Brain microvascular endothelial cell (primary cell): ENCODE measurements around the gene ZNF490.

Source experiments
- DNase-seq: peaks from one replicate; pipeline ENCODE4 v3.0.0-alpha.2; 2020
- H3K27ac ChIP-seq: fragments of 250-450 bp; sonication (Bioruptor Pico); 2 replicates; pipeline ENCODE4 v1.5.1; 2020; ENCODE audit warnings: mild to moderate bottlenecking, moderate library complexity
- H3K27me3 ChIP-seq: fragments of 250-450 bp; sonication (Bioruptor Pico); replicated peaks from 2 replicates; pipeline ENCODE4 v1.5.1; 2020; ENCODE audit warnings: mild to moderate bottlenecking
- H3K36me3 ChIP-seq: fragments of 250-450 bp; sonication (Bioruptor Pico); replicated peaks from 2 replicates; pipeline ENCODE4 v1.5.1; 2020; ENCODE audit warnings: mild to moderate bottlenecking
- H3K4me3 ChIP-seq: 2 replicates; pipeline ENCODE4 v1.5.1; 2011; ENCODE audit warnings: low read depth, mild to moderate bottlenecking, control low read depth, low read length, moderate library complexity
- in situ Hi-C: cut with HindIII; loops from 2 replicates; pipeline ENCODE4 v1.10.0; 2017; ENCODE audit warnings: low sequenced_read_pairs, low pct_ligation_motif_present
- TF ChIP-seq, protein P1 (sequence below): IDR thresholded peaks from 2 replicates; pipeline ENCODE4 v1.5.1; 2011; ENCODE audit warnings: low read depth, mild to moderate bottlenecking, moderate library complexity, low read length, control low read depth, inconsistent platforms; ENCODE audit errors: missing control alignments

ZNF490 gene

GRCh38 chr19:12545267-12545666, 65.3 kb downstream of the ZNF490 start:
- Histone ChIP-seq H3K4me3 (no peak overlapping the region), H3K36me3 (peaks cover 4% of the 10 kb centered on the region), H3K27me3 (no peaks in the 10 kb centered on the region), H3K27ac (no peak overlapping the region)
- DNase-seq: no peak
- TF ChIP-seq, protein P1, sequence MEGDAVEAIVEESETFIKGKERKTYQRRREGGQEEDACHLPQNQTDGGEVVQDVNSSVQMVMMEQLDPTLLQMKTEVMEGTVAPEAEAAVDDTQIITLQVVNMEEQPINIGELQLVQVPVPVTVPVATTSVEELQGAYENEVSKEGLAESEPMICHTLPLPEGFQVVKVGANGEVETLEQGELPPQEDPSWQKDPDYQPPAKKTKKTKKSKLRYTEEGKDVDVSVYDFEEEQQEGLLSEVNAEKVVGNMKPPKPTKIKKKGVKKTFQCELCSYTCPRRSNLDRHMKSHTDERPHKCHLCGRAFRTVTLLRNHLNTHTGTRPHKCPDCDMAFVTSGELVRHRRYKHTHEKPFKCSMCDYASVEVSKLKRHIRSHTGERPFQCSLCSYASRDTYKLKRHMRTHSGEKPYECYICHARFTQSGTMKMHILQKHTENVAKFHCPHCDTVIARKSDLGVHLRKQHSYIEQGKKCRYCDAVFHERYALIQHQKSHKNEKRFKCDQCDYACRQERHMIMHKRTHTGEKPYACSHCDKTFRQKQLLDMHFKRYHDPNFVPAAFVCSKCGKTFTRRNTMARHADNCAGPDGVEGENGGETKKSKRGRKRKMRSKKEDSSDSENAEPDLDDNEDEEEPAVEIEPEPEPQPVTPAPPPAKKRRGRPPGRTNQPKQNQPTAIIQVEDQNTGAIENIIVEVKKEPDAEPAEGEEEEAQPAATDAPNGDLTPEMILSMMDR: no peak
- in situ Hi-C loops: no loop called here

- H3K27ac ChIP-seq: peak overlapping the region; percentile 75
Measured at GRCh38 chr19:12544401-12544876, 66.2 kb downstream of the ZNF490 start.

DNA sequence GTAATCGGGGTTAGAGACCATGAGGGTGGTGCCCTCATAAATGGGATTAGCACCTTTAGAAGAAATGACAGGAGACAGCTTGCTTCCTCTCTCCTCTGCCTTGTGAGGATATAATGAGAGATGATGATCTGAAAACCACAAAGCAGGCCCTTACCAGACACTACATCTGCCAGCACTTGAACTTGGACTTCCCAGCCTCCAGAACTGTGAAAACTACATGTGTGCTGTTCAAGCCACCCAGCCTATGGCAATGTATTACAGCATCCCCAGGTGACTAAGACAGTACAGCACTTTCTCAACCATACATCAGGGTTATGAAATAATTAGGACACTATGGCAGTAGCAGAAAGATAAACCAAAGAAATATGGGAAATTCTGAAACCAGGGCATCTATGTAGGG, 66.8 kb downstream of the ZNF490 start:
- Histone ChIP-seq H3K36me3 (peaks cover 4% of the 10 kb centered on the region), H3K27ac (peak overlapping the region; percentile 75), H3K27me3 (no peaks in the 10 kb centered on the region), H3K4me3 (no peak overlapping the region)
- peak; percentile 7 for DNase-seq
- in situ Hi-C loops: no loop called here
- TF ChIP-seq, protein P1: no peak

More at GRCh38 chr19:12544401-12544876, 66.2 kb downstream of the ZNF490 start:
- TF ChIP-seq, protein P1: no peak
- Histone ChIP-seq H3K4me3 (no peak overlapping the region), H3K36me3 (peaks cover 4% of the 10 kb centered on the region), H3K27me3 (no peaks in the 10 kb centered on the region)
- DNase-seq: peak; percentile 88
- in situ Hi-C loops: no loop called here
